Measurements from ENCODE around the gene MCF2L2.

DNA sequence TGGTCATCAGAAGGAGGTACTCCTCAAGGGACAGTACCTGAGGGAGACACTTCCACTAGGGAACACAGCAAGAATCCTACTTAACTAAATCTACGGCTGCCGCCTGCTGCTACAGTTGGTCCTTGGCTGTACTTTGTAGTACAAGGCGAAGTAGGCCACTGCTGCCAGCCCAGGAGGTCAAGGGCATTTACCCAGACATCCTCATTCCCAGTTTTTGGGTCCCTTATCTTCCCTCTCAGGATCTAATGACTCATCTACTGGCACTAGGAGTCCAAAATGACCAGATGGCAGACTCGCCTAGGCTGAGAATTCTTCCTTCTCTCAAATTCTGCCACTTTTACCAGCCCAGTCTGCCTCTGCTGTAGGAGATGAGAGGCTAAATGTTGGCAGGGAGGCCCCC lies 238.8 kb downstream of the MCF2L2 start:
- TF ChIP-seq CTCF (IDR thresholded peaks at IDR 0.05 in 2 of 3, conservative IDR thresholded peaks at IDR 0.05 in 1 of 3; ENCODE audit: insufficient read depth in 2 of 3, low read depth in 1 of 3, low read length in 3 of 3) (no peak), POLR2A (conservative IDR thresholded peaks at IDR 0.05) (no peak), ZNF780A (CRISPR knock-in tag; IDR thresholded peaks at IDR 0.05) (no peak), EZH2 (IDR thresholded peaks at IDR 0.05; ENCODE audit: borderline replicate concordance, low read depth, low read length) (no peak), ARNT (IDR thresholded peaks at IDR 0.05) (no peak), EGR1 (conservative IDR thresholded peaks at IDR 0.05) (no peak), RUNX1 (IDR thresholded peaks at IDR 0.05; ENCODE audit: low read depth) (no peak), SMAD2 (IDR thresholded peaks at IDR 0.05; ENCODE audit: low read depth, low read length) (no peak), POLR2AphosphoS5 (IDR thresholded peaks at IDR 0.05; ENCODE audit: control insufficient read depth, insufficient read depth, low read depth, low read length) (no peak), ZNF197 (CRISPR knock-in tag; IDR thresholded peaks at IDR 0.05; ENCODE audit: low read depth) (no peak), RAD21 (CRISPR knock-in tag; conservative IDR thresholded peaks at IDR 0.05 in 1 of 2, IDR thresholded peaks at IDR 0.05 in 1 of 2) (no peak)
- TF ChIP-seq, protein P1, sequence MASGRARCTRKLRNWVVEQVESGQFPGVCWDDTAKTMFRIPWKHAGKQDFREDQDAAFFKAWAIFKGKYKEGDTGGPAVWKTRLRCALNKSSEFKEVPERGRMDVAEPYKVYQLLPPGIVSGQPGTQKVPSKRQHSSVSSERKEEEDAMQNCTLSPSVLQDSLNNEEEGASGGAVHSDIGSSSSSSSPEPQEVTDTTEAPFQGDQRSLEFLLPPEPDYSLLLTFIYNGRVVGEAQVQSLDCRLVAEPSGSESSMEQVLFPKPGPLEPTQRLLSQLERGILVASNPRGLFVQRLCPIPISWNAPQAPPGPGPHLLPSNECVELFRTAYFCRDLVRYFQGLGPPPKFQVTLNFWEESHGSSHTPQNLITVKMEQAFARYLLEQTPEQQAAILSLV (tag; IDR thresholded peaks at IDR 0.05): no peak
- TF ChIP-seq, protein P2, sequence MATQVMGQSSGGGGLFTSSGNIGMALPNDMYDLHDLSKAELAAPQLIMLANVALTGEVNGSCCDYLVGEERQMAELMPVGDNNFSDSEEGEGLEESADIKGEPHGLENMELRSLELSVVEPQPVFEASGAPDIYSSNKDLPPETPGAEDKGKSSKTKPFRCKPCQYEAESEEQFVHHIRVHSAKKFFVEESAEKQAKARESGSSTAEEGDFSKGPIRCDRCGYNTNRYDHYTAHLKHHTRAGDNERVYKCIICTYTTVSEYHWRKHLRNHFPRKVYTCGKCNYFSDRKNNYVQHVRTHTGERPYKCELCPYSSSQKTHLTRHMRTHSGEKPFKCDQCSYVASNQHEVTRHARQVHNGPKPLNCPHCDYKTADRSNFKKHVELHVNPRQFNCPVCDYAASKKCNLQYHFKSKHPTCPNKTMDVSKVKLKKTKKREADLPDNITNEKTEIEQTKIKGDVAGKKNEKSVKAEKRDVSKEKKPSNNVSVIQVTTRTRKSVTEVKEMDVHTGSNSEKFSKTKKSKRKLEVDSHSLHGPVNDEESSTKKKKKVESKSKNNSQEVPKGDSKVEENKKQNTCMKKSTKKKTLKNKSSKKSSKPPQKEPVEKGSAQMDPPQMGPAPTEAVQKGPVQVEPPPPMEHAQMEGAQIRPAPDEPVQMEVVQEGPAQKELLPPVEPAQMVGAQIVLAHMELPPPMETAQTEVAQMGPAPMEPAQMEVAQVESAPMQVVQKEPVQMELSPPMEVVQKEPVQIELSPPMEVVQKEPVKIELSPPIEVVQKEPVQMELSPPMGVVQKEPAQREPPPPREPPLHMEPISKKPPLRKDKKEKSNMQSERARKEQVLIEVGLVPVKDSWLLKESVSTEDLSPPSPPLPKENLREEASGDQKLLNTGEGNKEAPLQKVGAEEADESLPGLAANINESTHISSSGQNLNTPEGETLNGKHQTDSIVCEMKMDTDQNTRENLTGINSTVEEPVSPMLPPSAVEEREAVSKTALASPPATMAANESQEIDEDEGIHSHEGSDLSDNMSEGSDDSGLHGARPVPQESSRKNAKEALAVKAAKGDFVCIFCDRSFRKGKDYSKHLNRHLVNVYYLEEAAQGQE (IDR thresholded peaks at IDR 0.05; ENCODE audit: borderline replicate concordance): no peak
- TF ChIP-seq, protein P2 (CRISPR knock-in tag; IDR thresholded peaks at IDR 0.05; ENCODE audit: low read depth): no peak
